Globus pallidus (tissue), 1 donor: ENCODE results near the gene GPSM3.
"Not testable (repeated sequence)": the region's sequence is repeated elsewhere in the genome, so short reads cannot be mapped to it uniquely, and the experiment has no call there.

Source experiments
- DNase-seq: peaks from one replicate; pipeline ENCODE4 v3.0.0-alpha.2; 2015; ENCODE audit warnings: low spot score

GPSM3 gene

DNA sequence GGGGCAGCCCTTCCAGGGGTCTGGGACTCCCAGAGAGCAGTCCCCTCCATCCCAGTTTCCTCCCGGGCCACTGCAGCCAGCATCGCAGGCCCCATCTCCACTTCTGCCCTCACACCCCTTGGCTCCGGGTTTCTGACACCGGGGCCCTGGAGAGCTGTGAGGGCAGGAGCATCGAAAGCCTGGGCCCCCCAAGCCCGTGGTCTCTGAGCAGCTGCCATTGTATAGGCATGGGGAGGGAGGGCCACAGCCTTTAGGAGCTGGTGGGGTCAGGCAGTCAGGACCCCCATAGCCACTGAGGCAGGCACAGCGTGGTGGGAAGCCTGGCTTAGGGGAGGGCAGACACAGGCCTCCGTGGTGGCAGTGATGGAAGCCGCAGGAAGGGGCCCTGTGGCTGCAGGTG is 9.7 kb upstream of the GPSM3 start:
- DNase-seq, result no peak

DNA sequence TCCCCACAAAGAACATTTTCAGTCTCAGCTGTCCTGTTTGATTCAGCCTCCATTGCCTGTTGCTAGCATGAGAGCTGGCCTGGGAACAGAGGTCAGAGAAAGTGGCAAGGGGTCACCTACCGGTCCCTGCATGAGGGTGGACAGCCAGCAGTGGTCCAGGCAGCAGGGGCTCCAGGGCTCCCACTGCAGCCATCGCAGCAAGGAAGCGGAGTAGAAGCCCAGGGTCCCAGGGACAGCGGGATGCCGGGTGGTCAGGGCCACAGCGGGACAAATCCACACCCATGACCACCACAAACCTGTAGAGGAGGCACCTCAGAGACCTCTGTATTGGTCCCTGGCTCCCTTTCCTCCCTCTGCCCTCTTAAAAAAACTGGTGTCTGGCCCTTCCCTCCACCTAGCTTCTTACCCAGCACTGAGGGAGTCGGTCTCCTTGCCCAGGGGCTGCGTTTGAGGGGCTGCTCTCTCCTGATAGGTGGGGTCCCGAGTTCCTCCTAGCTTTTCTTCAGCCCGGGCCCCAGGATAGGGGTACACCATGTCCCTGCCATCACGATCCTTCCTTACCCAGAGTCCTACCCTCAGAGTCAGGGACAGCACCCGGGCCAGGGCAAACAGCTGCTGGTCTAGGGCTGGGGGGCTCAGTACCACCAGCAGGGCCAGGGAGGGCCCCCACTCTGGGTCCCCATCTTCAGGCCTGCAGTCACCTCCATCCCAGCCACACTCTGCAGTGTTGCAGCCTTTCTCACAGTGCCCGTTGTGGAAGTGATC is 8.4 kb upstream of the GPSM3 start:
- DNase-seq, result no peak

GRCh38 chr6:32198866-32199265 is 6.4 kb upstream of the GPSM3 start:
- no peak for DNase-seq

DNA sequence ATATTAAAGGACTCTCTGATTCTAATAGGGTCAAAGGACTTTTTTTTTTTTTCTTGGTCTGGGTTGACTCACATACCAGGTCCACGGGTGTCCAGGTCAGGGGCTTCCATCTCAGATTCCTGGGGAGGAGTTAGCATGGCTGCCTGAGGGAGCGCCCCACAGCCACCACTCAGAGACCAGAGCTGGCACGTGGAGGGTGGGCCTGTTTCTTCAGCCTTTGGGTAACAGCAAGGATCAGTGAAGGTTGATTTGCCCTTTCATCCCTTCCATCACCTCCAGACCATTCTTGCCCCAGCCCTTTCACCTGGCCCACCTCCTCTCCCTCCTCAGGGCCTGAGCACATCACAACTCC is 5.9 kb upstream of the GPSM3 start:
- no peak for DNase-seq

GRCh38 chr6:32196682-32197616 is 4.5 kb upstream of the GPSM3 start:
- DNase-seq, result peak; percentile 51

GRCh38 chr6:32195902-32196681 is 3.6 kb upstream of the GPSM3 start:
- DNase-seq, result peak; percentile 97

DNA sequence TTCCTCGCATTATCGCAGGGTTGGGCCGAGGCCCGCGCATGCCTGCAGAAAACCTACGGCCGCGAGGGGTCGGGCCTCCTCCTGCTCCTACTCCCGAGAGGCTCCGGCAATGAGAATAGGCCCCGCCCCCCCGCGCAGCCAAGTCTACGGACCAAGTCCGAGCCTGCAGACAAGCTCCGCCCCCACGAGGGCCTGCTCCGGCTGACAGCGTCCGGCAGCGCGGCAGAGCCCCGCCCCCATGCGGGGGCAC is 3.1 kb upstream of the GPSM3 start:
- DNase-seq, result peak; percentile 100

- peak; percentile 76 for DNase-seq
Observed at GRCh38 chr6:32194825-32195651, 2.6 kb upstream of the GPSM3 start.

DNA sequence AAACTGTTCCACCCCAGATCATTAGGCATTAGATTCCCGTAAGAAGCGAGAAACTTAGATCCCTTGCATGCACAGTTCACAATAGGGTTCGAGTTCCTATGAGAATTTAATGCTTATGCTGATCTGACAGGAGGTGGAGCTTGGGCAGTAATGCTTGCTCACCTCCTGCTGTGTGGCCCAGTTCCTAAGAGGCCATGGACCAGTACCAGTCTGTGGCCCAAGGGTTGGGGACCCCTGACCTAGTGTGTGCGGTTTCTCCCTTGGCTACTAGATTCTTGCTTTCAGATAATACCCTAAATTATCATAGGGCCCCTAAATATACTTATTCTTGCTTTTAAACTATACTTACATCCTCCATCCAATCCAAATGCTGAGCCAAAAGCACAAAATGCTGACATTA is 1.9 kb upstream of the GPSM3 start:
- no peak for DNase-seq

DNA sequence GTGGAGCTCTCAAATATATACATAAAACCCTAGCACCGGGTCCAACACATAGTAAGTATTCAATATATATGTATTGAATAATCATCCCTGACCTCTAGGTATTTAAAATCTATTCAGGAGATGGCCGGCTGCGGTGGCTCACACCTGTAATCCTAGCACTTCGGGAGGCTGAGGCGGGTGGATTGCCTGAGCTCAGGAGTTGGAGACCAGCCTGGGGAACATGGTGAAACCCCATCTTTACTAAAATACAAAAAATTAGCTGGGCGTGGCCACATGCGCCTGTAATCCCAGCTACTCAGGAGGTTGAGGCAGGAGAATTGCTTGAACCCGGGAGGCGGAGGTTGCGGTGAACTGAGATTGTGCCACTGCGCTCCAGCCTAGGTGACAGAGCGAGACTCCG is 653 bp upstream of the GPSM3 start:
- not testable (repeated sequence) for DNase-seq

- no peak for DNase-seq
Observed at GRCh38 chr6:32191696-32192607, 491 bp downstream of the GPSM3 start.

DNA sequence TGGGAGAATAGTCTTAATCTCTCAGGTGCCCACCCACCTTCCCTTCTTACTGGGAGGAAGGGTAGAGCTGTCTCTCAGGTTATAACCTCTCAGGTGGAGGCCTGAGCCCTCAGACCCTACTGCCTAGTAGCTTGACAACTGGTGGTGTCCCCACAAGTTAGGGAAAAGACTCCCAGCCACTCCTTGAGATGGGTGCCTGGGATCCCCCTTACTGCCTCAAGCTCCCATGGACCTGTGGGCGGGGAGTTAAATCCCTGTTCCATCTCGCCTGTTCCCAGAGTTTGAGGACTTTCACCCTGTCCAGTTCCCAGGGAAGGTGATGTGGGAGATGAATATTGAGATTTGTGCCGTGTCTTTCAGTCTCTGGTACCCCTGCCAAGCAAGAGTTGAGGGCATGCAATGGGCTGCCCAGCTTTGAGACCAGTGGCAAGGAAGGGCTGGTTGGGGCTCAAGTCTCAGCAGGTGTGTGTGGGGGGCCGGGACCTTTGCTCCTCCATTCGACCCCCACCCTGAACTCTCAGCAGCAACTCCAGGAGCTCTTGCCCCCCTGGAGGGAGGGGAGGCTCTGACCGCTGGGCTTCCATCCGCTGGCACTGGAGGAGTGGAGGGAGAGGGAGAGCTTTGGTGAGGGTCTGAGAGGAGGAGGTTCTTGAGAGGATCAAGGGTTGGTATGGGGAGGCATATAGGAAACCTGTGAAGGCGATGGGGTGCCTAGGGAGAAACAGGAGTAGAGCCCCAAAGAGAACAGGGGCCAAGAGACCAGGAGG is 1.3 kb downstream of the GPSM3 start:
- DNase-seq, result no peak

- peak; percentile 95 for DNase-seq
Observed at GRCh38 chr6:32190054-32190851, 2.2 kb downstream of the GPSM3 start, which contains the start of gene PBX2. Gene PBX2 (minus strand): TSS chr6:32190202. CDS start chr6:32189915, 287 bp downstream.

GRCh38 chr6:32189742-32190053 is 2.7 kb downstream of the GPSM3 start:
- DNase-seq, result no peak

- DNase-seq, result peak; percentile 22
Observed at GRCh38 chr6:32189069-32189741, 3.2 kb downstream of the GPSM3 start.

DNA sequence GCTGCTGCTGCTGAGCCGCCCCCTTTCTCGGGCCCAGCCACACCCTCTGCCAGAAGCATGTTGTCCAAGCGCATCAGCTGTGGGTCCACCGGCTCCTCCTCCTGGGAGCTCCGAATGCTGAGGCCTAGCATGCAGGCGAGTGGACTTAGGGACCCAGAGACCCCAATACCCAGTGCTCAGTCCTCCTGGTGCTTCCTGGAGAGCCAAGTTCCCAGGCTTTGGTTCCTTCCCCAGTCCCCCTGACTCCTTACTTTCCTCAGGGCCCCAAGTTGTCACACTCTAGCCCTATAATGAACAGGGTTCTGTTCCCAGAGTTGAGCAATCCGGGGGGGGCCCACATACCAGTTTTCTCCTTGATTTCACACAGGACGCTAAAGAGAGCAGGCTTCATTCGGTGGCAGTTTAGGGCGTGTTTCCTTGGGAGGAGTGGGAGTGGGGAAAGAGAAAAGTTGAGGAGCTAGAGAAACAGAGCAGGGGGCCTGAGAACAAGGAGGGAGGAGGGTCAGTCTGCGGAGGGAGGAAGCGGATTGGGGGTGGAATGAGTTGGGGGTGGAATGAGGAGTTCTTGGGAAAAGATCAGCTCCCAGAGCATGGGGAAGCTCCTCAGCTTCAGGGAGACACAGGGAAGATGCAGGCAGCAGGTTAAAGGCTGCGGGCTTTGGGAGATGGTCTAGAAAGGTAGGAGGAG is 3.9 kb downstream of the GPSM3 start:
- DNase-seq, result no peak

- not testable (repeated sequence) for DNase-seq
Observed at GRCh38 chr6:32187725-32188380, 4.6 kb downstream of the GPSM3 start.
